ENCODE results near the gene DIP2C.
"Not testable (repeated sequence)": the region's sequence is repeated elsewhere in the genome, so short reads cannot be mapped to it uniquely, and the experiment has no call there.

Gene DIP2C

GRCh38 chr10:639751-640672, 49.5 kb downstream of the DIP2C start:
- no peak for DNase-seq

- DNase-seq: no peak
These were observed 50.3 kb downstream of the DIP2C start for GRCh38 chr10:639001-639750.

GRCh38 chr10:637771-638195, 51.7 kb downstream of the DIP2C start:
- no peak for DNase-seq

- no peak for DNase-seq
These were observed 52.2 kb downstream of the DIP2C start for GRCh38 chr10:637221-637620.

- no peak for DNase-seq
These were observed 52.7 kb downstream of the DIP2C start for GRCh38 chr10:636769-637168.

- DNase-seq: no peak
These were observed 53.3 kb downstream of the DIP2C start for GRCh38 chr10:636016-636730.

GRCh38 chr10:635088-635861, 54.2 kb downstream of the DIP2C start:
- no peak for DNase-seq

- DNase-seq: no peak
These were observed 55.2 kb downstream of the DIP2C start for GRCh38 chr10:634256-634655.

- no peak for DNase-seq
These were observed 55.9 kb downstream of the DIP2C start for GRCh38 chr10:633279-634245.

GRCh38 chr10:632807-633177, 56.7 kb downstream of the DIP2C start:
- DNase-seq: not testable (repeated sequence)

GRCh38 chr10:632155-632806, 57.2 kb downstream of the DIP2C start:
- not testable (repeated sequence) for DNase-seq

- no peak for DNase-seq
These were observed 58.2 kb downstream of the DIP2C start for GRCh38 chr10:631266-631665.

- DNase-seq: no peak
These were observed 58.8 kb downstream of the DIP2C start for GRCh38 chr10:630581-631073.

- DNase-seq: no peak
These were observed 60.1 kb downstream of the DIP2C start for GRCh38 chr10:629186-629998.

- no peak for DNase-seq
These were observed 61.0 kb downstream of the DIP2C start for GRCh38 chr10:628386-629045.

- no peak for DNase-seq
These were observed 62.2 kb downstream of the DIP2C start for GRCh38 chr10:627032-627992.

Measured in fibroblast of skin of abdomen (primary cell).